HG03457 (cell line): ENCODE results near the gene FAM177B.

Experiments
- ATAC-seq: cut with Tn5 transposase; IDR thresholded peaks from one replicate; pipeline ENCODE4 v1.9.1; 2021; ENCODE audit warnings: moderate number of reproducible peaks; ENCODE audit not compliant: unreplicated experiment

FAM177B gene

DNA sequence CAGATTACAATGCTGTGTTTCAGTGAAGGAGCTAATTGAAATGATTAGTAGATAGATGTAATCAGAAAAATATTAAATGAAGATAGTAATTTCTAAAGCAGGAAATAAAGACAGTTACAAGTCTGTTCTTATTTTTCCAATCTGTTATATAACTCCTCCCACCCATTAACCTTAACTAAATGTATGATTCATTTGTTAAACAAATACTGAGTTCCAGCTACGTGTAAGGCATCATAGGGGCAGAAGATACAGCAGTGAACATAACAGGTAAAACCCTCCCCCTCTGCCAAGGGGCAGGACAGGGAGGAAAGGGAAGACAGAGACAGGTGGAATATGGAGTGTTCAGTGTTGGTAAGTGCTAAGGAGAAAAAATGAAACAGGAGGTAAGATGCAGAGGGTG is at the start of gene FAM177B:
FAM177B (plus strand) TSS at position 231 of the 400 bp plus-strand sequence. CDS start 9,344 bp downstream, outside the sequence.
- ATAC-seq, result no peak

DNA sequence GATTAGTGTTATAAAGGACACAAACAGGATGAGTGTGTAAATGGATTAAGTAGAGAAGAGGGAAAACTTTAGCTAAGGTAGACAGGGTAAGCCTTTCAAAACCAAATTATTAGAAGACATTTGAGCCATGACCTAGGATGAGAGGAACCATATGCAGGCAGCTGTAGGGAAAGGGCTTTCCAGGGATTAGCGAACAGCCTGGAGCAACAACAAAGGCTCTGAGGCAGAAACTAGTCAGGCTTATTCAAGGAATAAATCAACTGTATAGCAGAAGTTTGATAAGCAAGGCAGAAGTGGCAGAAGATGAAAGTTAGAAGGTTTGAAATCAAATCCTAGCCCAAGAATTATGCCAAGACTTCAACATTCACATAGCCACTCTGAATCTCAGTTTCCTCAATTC is 46.0 kb upstream of the FAM177B start:
- no peak for ATAC-seq

DNA sequence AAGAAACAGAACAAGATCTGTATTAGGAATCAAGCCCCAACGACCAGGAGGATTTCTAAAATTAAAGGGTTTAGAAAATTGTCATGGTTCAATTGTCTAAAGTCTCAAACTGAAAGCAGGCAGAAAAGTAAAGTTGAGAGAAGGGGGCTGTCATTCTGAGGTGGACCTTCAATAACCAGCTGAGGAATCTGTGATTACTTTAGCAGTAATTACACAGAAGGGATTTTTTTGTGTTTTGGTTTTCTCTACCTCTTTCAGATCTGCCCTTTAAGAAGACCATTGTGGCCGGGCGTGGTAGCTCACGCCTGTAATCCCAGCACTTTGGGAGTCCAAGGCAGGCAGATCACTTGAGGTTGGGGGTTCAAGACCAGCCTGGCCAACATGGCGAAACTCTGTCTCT is 42.1 kb upstream of the FAM177B start:
- no peak for ATAC-seq

DNA sequence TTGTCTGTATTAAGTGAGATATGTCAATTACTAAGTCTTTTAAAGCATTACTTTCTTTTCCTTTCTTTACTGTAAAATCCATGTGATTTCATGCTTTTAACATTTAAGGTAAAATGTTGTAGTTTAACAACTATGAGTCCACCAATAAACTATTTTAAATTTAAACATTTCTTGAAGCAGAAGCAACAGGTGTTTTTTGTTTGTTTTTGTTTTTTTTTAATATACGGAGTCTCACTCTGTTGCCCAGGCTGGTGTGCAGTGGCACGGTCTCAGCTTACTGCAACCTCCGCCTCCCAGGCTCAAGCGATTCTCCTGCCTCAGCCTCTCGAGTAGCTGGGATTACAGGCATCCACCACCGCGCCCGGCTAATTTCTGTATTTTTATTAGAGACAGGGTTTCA is 40.3 kb upstream of the FAM177B start:
- no peak for ATAC-seq

DNA sequence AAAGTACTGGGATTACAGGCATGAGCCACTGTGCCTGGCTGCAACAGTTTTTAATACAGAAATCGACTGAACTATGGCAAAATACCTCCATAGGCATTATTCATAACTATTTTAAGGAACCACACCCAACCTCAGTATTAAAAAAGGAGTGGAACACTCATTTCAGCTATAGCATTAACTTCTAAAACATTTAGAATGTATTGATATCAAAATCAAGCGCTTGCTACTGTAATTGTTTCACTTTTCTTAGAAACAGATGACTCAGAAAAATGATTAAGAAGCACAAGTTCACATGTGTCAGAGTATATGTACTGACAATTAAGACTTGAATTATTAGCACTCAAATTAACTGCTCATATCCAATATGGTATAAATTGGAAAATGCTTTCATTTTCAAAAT is 39.8 kb upstream of the FAM177B start:
- no peak for ATAC-seq

DNA sequence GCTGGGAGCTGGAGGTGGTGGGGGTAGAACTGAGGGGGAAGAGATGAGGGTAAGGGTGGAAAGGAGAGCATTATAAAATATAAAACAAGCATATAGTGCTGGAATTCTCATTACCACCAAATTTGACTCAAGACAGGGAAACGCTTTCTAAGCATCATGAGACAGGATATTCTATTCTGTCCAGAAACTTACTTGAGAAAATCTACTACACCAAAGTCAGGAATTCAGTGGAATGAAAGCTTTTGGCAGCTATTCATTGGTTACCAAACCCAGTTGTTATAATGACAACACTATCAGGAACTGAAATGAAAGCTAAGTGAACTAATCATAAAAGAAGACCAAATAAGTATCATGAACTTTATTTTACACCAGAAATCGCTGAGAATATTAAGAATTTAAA is 39.2 kb upstream of the FAM177B start:
- ATAC-seq, result no peak

DNA sequence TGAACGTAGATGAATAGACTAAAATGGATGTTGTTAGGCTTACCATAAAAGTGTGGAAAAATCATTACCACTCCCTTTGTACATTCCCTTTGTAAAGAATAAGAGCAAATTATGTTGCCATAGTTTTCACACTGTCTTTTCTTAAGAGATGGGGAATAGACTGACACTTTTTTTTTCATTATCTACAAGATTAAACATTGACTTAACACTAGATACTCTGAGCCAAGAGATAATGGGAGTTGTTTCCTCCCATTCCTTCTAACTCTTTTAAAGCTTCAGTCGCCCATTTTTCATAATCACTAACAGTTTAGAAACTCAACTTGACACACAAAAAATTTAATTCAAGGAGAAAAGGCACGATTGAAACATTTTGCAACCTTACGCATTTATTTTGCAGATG is 34.8 kb upstream of the FAM177B start:
- no peak for ATAC-seq

DNA sequence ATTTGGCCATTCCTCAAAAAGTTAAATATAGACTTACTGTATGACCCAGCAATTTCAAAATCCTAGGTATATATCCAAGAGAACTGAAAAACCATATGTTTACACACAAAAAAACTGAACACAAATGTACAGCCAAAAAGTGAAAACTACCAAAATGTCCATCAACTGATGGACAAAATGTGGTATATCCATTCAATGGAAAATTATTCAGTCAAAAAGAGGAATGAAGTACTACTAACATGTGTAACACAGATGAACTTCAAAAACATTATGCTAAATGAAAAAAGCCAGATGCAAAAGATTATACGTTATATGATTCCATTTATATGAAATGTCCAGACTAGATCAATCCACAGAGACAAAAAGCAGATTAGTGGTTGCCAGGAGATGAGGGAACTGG is 32.7 kb upstream of the FAM177B start:
- no peak for ATAC-seq

DNA sequence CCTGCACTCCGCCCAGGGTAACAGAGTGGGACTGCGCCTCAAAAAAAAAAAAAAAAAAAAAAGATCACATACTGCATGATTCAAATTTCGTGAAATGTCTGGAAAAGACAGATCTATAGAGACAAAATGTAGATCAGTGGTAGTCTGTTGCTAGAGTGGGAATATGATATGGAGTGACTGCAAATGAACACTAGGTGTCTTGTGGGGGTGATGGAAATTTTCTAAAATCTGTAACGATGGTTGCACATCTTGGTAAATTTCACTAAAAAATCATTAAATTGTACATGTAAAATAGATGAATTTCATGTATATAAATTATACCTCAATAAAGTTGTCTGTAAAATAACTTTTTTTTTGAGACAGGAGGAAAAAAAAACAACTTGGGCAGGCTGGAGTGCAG is 30.2 kb upstream of the FAM177B start:
- ATAC-seq, result no peak

DNA sequence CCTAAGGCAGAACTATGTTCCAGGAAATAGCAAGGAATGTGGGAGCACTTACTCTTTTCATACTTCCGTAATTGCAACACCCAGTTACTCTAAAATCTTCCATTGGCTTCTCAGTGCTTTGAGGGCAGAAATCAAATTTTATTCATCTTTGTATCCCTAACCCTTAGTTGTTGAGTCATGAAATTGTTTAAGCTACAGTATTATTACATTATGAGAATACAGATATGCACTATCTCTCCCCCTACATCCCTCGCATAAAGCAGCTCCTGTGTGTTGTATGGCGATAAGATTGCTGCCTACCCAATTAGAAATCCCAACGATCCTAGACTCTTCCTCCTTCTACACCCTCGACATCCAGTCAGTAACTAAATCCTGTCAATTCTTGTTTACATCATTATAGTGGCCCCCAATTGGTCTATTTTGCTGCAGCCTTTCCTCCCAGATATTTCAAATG is 27.3 kb upstream of the FAM177B start:
- no peak for ATAC-seq

DNA sequence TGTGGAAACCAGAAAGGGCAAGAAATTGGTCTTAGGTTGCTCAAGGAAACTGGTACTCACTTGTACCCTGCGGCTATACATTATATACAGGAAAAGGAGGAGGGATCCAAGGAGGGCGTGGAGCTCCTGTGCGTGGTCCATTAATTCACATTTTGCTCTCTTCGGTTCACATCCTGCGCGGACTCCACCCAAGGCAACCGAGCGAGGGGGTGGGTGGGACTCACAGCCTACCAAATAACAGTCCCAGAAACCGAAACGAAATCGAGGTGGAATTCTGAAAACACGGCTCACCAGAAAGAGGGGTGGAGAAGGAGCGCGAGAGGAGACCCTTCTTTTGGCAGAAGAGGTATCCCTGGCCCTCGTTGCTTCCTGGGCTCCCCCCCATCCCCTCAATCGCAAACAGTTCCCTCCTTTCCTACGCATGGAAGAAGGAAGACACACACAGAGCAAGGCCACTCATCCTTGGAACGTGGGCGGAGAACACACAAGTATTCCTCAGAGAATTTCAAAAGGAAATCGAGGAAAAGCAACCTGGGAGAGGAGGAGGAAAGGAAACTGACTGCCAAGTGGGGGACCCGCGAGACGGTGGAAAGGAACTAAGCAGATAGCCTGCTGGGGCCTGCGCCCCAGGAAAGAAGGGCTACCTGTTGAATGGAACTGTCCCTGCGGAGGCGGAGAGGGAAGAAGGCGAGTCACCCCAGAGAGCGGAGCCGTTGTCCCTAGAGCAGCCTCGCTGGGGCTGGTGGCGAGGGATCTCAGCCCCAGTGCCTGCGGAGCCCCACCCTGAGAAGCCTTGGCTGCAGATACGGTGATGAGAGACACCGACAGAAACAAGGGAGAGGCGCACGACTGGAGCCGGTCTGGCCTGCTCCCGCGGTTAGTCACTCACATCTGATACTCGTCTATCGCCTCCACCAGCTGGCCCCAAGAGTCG is 25.4 kb upstream of the FAM177B start:
- ATAC-seq, result peak; percentile 20

DNA sequence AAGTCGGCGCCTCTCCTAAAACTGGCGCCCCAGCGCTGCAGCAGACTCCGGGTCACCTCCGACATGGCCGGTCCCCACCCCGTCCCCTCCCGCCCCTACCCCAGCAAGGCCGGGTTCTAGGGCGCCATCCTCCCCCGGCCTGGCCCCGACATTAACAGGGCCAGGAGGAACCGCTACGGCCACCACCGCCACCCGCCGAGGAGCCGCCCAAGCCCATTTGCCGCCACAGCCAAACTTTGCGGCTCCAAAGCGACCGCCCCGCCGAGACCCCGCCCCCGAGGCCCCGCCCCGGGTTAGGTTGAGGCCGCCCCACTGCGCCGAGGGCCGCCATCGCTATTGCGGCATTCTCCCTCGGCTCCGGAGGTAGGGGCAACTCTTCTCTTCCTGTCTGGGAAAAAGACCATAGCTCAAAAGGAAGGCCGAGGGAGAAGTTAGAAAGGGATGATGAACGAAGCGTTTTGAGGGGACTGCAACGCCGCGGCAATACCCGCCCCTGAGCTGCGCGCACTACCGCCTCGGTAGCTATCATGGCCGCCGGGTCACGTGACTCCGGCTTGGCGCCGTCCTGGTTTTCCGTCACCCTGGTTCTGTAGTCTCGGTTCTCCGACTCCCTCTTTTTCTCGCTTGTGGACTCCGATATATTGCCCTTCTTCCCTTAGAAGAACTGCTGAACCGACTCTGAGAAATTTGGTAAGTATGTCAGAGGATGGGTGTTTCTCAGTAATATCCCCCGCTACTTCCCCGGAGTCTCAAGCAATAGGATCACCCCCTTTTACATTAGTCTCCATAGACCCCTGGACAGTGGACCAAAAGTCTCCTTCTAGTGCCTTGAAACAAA is 24.5 kb upstream of the FAM177B start, which contains the start of the genes AIDA and BROX:
AIDA (minus strand) TSS at position 239 of the 838 bp plus-strand sequence; CDS start at position 65, 174 bp downstream.
BROX (plus strand) TSS at position 312 of the 838 bp plus-strand sequence. CDS start 3,136 bp downstream, outside the sequence.
- ATAC-seq, result peak; percentile 66

DNA sequence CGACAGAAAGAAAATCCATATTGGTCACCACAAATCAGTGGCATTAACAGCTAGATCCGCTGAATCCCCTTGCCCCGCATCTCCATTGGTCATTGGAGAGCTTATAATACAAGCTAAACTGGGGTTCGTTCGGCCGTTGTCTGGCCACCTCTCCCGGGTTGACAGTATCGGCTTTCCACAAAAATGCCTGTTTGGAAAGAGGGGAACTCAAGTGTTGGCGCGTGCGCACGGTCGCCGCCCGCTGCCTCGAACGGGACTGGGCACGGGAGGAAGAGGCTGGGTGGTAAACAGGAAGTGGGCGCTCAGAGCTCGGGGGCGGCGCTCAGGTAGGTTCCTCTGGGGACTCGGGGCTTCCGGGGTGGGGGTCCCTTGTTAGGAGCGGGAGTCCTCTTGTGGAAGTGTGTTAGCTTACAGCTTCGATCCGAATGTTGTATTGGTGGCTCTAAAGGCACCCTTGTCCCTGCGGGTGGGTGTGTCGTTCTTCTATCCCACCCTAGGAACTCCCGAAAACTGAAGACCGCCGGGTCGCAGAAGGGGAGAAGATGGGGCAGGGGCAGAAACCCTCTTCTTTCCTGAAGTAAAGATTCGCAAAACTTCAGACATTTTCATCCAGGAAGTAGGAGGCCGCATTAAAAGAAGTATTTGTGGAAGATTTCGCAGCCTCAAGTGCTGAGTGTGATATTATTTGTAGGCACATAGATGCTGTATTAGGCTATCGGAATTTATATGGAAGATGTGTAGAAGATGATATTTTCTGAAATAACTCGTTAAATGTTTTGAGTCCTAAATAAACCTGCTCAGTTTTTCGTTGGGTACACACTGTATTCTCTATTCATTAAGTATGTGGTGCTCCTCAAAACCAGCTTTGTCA is 23.7 kb upstream of the FAM177B start:
- peak; percentile 59 for ATAC-seq

DNA sequence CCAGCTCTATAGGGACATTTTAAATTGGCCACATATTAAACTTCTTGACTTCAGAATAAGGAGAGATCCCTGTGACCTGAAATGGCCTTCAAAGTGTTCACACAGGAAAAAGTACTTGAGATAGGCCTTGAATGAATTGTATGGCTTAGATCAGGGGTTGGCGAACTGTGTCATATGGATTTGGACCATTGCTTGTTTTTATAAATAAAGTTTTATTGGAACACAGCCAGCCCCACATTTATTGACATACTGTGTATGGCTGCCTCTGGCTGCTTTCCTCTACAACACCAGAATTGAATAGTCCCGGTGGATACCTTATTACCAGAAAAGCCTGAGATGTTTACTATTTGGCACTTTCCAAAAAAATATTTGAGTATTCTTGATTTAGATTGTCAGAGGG is 20.6 kb upstream of the FAM177B start:
- no peak for ATAC-seq

DNA sequence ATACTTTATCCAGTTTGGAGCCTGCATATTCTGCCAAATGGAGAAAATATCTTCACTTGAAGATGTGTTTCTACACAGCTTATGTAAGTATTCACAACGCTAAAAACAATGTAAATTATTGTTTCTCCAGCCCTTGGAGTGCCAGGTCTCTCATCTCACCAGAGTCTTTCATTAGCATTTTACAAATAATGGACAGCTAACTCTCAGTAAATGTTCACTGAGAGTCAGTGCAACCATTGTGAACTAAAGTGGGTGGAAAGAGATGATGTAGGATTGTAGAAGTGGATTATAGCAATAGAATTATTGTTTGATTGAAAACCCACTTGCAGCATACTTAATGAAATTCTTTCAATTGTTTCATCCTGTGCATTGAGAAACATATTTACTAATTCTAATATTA is 8.3 kb upstream of the FAM177B start:
- no peak for ATAC-seq

DNA sequence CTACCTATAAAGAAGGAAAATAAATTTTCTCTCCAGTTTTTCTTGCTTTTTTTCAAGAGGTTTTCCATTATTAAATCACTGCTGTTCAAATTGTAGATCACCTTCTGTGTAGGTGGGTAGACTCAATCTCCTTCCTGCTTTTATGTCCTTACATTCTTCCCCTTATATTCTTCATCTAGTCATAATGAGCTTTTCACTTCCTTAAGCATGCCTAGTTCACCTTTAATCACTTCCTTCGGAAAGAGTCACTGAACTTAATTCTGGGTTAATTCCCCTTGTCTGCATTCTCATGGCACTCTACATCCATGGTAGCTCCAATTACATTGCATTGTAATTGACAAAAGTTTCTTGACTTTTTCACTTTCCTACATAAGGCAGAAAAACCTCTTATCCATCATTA is 6.1 kb upstream of the FAM177B start:
- no peak for ATAC-seq

DNA sequence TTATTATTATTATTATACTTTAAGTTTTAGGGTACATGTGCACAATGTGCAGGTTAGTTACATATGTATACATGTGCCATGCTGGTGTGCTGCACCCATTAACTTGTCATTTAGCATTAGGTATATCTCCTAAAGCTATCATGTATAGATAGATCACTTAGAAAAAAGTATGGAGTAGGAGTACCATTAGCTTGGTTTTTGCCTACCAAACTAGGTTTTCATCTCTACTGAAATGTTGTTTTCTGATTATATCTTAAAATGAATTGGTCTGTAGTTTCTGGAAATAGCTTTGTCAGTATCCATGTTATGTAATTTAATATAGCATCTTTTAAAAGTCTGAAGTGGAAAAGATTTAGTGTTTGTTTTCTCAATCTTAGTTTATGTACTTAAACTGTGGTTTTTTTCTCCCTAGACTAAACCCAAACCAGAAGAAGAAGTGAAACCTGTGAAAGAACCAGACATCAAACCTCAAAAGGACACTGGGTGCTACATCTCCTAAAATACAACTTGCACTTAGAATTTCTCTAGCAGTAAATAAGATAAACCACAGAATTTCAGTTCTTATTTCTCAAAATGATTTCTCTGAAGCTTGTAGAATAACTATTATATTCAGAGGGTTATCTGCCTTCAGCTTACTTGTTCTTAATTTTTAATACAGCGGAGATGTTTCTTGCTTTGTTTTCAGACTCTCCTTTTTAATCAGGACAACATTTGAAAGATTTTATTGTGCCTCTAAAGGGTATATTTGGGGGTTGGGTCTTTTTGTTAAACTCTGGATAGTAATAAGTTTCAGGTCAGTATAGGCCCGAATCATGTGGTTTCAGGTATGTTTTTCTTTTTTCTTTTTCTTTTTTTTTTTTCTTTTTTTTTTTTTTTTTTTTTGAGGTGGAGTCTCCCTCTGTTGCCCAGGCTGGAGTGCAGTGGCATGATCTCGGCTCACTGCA is 4.5 kb upstream of the FAM177B start:
- ATAC-seq, result peak; percentile 94

DNA sequence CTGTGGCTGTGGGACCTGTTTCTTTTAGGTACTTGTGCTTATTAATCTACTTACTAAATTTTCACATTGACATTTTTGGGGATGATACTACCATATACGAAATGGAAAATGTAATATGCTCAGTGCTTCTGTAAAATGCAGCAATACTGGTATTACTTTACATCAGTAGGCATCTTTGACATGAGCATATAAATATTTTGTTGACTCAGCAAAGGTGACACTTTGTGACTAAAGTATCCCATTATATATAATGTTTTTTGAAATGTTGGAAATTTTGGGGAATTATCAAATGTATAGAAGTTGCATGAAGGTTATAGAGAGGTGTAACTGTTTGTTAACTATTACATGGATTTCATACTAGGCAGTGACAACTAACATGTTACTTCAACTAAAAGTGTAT is 2.3 kb upstream of the FAM177B start:
- ATAC-seq, result no peak

DNA sequence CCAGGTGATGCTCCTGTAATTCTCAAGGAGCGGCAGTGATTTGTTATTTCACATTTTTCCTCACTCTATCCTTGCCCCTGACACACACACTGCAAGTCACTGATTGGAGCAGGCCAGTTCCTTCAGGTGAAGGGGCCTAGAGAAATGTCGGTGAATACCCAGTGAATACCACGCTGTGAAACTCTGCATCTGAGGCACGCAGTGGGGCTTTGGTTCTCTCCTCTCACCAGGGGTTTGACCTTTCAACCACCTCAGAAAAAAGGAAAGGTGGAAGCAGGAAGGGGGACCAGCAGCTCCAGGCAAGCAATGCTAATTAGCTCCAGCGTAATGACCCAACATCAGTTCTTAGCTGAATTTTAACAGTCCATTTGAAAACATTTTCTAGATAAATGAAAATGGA is 532 bp upstream of the FAM177B start:
- ATAC-seq, result no peak
